Amniotic stem cell (primary cell): ENCODE measurements around the gene ADAT3.
"Not testable (repeated sequence)": the region's sequence is repeated elsewhere in the genome, so short reads cannot be mapped to it uniquely, and the experiment has no call there.

Source experiments
- DNase-seq: peaks from one replicate; lab custom pipeline; 2025; lab: John Stamatoyannopoulos, UW

Gene ADAT3

DNA sequence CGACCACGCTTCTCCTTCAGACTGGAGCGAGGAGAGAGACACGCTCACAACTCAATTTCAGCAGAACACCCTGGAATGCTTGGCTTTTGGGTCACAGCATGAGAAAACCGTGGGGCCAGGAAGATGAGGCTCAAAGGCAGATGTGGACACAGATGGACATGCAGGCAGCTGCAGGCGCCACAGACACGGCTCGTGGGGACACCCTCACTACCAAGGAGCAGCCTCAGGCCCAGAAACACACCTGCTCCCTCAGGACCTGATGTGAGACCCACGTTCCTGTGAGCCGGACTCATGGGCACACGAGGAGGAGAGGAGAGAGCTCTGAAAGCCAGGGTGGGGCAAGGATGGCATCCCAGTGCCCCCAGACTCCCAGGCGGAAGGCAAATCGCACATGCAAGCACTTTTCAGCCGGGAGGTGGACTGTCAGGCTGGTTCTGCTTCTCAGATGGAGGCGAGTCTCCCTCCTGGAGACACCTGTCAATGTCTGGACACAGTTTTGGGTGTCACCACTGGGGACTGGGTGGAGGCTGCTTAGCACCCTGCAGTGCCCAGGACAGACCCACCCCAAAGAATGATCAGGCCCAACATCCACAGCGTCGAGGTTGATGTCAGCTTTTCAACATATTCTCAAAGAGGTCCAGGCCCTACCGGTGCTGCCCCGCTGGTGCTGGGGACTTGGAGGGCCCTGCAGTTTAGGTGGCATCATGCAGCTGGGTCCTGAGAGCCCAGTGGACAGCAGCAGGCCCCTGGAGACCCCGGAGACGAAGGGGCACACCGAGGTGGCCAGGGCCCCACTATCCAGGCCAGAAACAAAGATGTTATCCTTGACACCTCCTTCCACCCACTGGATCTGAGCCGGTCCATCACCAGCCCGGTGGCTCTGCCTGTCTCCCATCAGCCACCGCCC lies 22.2 kb upstream of the ADAT3 start:
- no peak for DNase-seq

DNA sequence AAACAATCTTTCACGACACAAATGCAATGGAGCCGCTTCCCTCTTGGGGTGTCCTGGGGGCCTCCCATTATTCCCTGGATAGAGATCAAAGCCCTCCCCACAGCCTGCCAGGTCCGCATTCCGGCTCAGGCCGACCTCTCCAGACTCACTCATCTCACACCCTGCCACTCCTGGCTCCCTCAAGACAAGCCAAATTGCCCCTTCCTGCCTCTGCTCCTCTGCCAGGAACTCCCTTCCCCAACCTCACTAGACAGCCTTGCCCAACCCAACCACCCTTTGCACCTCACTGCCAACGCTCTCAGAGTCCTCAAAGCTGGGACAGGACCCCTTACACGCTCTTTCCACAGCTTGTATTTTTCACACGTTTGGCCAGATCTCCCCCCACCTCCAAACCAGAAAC lies 21.4 kb upstream of the ADAT3 start:
- no peak for DNase-seq

DNA sequence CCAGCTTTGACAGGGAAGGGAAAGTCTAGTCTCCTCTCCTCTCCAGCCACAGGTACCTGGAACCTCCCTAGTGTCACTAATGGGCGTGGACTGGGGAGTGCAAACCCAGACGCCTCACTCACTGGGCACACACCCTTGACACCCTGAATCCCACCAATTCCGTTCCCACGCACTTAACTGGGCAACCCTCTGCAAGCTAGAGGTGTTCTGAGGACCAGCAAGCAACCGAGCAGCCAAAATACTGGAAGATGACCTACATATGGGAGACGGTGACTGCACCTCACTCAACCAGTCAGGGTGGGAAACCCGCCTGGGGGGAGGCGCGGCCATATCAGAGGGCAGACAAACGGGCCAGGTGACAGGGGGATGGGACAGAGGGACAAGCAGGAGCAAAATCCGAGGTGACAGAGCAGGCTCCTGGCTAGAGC lies 20.9 kb upstream of the ADAT3 start:
- no peak for DNase-seq

DNA sequence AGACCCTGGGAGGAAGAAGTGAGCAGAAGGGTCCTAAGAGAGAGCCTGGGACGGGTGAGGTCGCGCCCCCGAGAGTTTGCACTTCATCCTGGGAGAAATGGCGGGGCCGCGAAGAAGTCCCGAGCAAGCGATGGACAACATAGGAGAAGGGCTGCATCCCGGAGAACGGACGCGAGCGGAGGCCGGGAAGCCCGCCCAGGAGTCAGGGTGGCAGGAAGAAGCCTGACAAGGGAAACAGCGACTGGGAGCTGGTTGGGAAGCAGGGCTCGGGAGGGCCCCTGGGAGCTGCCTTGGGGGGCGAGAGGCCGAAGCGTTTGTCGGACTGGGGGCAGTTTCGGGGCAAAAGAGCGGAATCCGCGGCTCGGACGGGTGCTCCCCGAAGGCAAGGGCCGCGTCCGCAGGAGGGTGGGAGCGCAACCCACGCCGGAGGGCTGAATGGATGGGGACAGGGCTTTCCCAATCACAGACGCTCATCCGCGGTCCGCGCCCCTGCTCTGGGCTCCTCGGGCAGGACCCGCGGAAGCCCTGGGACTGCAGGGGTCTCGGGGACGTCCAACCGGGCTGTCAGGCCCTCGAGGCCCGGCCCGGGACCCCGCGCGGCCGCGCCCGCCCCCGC lies 20.4 kb upstream of the ADAT3 start:
- no peak for DNase-seq

DNA sequence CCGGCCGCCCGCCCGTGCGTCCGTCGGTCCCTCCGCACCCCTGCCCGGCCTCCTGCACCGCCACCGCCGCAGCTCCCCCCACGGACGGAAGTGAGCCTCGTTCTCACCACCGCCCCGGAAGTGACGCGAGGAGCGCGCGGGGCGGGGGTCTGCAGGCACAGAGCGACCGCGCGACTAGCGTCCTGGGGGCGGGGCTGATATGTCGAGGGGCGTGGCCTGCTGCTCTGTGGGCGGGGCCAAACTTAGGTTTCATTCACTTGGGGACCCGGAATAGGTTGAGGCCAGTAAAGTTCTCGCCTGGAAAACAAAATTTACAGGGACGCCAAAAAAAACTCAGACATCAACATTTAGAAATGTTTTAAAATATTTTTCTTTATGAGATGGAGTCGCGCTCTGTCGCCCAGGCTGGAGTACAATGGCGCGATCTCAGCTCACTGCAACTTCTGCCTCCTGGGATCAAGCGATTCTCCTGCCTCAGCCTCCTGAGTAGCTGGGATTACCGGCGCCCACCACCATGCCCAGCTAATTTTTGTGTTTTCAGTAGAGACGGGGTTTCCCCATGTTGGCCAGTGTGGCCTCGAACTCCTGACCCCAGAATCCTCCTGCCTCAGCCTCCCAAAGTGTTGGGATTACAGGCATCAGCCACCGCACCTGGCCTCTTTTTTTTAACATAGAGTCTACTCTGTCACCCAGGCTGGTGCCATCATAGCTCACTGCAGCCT lies 19.6 kb upstream of the ADAT3 start, which contains the start of gene ABHD17A:
TSS of gene ABHD17A (minus strand) at position 99 of the 722 bp plus-strand sequence. CDS start 3,930 bp downstream, outside the sequence.
- DNase-seq, result peak; percentile 89

DNA sequence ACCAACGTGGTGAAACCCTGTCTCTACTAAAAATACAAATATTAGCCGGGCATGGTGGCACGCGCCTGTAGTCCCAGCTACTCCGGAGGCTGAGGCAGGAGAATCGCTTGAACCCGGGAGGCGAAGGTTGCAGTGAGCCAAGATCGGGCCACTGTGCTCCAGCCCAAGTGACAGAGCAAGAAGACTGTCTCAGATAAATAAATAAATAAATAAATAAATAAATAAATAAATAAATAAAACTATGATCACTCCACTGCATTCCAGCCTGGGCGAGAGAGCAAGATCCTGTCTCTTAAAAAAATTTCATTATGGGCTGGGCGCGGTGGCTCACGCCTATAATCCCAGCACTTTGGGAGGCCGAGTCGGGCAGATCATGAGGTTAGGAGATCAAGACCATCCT lies 18.8 kb upstream of the ADAT3 start:
- DNase-seq, result not testable (repeated sequence)

DNA sequence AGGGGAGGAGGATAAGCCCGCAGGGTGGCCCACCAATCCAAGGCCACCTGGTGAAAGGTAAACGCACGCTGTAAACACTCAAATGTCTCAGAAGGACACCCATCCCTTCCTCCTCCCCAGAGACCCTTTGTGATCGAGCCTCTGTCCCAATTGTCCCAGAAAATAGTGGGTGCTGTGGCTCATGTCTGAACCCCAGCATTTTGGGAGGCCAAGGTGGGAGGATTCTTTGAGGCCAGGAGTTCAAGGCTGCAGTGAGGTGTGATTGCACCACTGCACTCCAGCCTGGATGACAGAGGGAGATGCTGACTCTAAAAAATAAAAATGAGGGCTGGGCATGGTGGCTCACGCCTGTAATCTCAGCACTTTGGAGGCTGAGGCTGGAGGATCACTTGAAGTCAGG lies 16.8 kb upstream of the ADAT3 start:
- DNase-seq, result no peak

DNA sequence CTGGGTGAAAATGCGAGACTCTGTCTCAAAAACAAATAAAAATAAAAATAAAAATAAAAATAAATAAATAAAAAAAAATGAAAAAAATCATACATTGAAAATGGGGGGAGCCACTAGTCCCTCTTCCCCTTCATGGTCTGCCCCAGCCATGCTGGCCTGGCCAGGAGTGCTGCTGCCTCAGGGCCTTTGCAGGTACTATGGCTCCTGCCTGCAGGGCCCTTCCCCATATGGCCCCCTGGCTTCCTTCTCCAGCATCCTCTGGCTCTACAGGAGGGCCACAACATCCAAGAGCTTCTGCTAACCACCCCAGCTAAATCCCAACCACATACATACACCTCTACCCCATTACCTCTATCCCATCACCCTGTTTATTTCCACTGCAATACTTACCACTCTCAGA lies 15.3 kb upstream of the ADAT3 start:
- no peak for DNase-seq

DNA sequence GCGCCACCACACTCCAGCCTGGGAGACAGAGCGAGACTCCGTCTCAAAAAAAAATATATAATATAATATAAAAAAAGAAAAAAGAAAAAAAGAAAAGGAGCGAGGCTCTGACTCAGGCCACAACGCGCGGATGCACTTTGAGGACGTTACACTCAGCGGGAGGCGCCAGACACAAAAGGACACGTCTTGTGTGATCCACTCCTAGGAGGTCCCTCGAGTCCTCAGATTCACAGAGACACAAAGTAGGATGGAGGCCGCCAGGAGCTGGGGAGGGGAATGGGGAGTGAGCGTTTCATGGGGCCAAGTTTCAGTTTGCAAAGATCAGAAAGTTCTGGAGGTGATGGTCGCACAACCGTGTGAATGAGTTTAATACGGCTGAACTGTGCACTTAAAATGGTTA lies 11.4 kb upstream of the ADAT3 start:
- no peak for DNase-seq

DNA sequence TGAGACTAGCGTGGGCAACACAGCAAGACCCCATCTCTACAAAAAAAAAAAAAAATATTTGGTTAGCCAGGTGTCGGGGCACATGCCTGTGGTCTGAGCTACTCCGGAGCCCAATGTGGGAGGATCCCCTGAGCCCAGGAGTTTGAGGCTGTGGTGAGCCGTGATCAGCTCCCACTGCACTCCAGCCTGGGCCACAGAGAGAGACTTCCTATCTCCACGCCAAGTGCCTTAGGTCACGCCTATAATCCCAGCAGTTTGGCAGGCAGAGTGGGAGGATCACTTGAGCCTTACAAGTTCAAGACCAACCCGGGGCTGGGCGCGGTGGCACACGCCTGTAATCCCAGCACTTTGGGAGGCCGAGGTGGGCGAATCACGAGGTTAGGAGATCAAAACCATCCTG lies 8.7 kb upstream of the ADAT3 start:
- DNase-seq, result no peak

DNA sequence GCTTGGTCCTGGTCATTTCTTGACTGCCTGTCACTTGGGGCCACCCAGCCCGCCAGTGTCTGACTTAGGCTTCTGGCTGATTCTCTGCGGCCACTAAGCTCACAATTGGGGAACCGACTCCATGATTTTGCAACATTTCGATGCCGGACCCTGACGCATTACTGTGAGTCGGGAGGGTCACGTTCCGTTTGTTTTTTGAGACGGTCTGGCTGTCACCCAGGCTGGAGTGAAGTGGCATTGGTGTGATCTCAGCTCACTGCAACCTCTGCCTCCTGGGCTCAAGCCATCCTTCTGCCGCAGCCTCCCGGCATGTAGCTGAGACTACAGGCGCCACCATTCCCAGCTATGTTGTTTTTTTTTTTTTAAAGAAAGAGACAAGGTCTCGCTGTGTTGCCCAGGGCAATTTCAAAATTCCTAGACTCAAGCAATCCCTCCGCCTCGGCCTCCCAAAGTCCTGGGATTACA lies 3.2 kb upstream of the ADAT3 start:
- DNase-seq, result no peak

DNA sequence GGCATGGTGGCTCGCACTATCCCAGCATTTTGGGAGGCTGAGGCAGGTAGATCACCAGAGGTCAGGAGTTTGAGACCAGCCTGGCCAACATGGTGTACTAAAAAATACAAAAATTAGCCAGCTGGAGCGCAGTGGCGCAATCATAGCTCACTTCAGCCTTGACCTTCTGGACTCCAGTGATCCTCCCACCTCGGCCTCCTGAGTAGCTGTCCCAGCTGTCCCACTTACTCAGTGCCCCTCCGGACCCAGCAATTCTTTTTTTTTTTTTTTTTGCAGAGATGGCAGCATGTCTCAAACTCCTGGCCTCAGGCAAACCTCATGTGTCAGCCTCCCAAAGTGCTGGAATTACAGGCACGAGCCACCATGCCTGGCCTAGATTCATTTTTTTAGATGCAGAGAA lies 2.3 kb upstream of the ADAT3 start:
- DNase-seq, result no peak

DNA sequence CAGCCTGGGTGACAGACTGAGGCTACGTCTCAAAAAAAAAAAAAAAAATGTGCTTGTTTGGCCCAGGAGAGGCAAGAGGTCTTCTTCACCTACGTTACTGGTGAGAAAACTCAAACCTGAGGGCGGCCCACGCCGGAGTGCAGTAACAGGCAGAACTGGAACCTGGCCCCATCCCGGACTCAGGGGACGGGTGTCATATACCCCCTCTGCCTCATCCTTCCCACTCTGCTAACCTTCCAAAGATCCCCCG lies 414 bp upstream of the ADAT3 start:
- no peak for DNase-seq

DNA sequence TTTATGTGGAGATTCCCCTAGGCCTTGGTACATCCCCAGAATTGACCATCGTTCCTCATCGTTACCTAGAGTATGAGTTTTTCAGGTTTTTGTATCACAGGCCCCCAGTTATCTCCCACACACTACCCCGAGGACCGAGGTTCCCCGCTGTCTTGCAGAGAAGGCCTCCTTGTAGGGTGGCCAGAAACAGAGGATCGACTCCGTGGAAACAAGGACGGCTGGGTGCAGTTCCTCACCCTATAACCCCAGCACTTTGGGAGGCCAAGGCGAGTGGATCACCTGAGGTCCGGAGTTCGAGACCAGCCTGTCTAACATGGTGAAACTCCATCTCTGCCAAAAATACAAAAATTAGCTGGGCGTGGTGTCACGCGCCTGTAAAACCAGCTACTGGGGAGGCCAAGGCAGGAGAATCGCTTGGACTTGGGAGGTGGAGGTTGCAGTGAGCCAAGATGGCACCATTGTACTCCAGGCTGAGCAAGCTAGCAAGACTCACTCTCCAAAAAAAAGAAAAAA lies 720 bp downstream of the ADAT3 start:
- no peak for DNase-seq

DNA sequence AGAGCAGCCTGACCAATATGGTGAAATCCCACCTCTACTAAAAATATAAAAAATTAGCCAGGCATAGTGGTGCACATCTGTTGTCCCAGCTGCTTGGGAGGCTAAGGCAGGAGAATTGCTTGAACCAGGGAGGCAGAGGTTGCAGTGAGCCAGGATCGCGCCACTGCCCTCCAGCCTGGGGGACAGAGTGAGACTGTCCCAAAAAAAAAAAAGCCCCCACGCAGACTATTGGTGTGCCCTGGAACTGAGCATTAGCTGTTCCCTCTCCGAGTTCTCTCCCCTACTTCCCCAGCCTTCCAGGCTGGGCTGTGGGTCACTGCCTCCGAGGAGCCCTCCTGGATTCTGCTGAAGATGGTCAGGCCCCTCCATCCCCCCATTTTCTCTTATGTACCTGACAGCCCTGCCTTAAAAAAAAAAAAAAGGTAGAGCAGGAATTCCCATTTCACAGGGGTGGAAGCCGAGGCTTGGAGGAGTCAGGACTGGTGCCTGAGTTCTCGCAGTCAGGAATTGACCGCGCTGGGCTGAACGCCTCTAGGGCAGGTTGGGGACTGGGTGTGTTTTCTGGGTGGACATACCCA lies 1.9 kb downstream of the ADAT3 start:
- no peak for DNase-seq

DNA sequence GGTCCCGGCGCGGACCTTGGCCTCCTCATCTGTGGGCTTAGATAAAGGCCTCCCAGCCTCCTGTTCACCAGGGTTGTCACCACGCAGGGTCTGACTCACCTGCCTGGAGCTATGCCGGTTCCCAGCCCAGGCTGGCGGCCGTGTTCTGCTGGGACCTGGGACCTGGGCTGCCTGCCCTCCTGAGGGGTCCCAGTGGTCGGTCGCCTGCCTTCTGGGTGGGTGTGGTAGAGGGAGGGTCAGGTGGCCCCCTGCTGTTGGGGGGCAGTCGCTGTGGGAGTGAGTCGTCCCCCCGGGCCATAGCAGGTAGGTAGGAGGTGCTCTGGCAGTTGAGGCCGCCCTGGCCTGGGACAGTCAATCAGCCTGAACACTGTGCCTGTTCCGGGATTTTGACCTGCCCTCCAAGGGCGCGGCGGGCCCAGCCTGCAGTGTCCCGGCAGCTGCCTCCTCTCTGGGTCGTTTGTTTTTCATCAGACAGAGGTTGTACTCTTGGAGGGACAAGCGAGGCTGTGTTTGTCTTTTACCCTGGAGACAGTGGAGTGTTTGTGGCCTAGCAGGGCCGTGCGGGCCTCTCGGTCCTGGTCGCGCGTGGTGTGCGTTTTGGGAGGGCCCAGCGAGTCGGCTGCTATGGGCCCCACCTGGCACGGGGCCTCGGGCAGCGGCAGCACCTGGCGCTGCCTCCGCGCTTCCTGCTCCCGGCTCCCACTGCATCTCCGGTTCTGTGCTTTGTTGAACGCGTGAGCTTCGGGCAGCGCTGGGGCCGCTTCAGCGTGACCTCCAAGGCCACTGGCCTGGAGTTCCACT lies 2.6 kb downstream of the ADAT3 start:
- no peak for DNase-seq

DNA sequence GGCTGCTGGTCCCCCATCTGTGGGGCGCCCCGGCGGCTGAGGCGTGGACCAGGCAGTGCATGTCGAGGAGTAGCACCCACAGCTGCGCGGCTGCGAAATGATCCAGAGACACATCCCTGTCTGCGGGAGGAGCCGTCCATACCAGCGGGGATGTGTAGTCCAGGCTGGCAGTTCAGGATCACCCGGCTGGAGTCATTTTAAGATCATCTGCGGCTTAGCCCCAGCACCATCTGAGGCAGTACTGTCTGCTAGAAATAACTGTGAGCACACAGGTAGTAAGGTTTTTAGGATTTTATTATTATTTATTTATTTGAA lies 3.1 kb downstream of the ADAT3 start:
- DNase-seq, result no peak

DNA sequence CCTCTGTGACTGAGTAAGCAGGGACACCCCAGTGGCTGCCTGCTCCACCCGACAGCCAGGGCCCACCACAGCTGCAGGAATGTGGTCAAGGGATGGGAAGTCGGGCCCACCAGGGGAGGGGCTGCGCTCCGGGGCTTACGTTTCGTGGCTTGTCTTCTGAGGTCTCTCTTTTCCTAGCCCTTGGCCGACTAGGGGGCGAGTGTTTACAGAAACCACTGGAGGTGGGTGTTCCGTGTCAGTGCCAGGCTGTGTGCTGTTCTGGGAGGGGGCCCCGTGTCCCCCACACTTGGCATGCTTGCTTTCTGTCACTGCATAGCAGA lies 4.5 kb downstream of the ADAT3 start:
- DNase-seq, result no peak

DNA sequence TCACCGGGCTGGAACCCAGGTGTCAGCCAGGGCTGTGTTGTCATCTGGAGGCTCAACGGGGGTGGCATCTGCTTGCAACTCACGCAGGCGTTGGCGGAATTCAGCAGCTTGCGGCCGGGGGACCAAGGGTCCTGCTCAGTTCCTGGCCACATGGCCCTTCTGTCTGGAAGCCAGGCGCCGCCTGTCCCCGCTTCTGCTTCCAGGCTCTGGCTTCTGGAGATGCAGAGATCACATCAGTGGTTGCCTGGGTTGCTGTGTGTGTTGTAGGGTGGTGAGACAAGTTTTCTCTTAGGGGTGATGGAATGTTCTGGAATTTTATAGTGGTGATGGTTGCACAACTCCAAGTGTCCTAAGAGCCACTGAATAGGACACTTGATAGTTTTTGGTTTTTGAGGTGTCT lies 5.0 kb downstream of the ADAT3 start:
- DNase-seq, result no peak

DNA sequence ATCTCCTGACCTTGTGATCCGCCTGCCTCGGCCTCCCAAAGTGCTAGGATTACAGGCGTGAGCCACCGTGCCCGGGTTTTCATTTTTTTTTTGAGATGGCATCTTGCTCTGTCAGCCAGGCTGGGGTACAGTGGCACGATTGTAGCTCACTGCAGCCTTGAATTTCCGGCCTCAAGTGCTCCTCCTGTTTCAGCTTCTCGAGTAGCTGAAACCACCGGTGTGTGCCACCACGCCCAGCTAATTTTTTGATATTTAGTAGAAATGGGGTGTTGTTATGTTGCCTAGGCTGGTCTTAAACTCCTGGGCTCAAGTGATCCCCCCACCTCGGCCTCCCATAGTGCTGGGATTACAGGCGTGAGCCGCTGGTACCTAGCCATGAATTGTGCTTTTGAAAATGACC lies 5.9 kb downstream of the ADAT3 start:
- no peak for DNase-seq

DNA sequence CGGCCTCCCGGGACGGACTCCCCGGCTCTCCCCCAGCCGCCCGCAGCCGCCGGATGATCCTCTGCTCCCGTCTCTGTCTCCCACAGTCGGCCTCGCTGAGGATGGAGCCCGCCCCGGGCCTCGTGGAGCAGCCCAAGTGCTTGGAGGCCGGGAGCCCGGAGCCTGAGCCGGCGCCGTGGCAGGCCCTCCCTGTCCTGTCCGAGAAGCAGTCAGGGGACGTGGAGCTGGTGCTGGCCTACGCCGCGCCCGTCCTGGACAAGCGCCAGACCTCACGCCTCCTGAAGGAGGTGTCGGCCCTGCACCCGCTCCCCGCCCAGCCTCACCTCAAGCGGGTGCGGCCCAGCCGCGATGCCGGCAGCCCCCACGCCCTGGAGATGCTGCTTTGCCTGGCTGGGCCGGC lies 6.8 kb downstream of the ADAT3 start:
- no peak for DNase-seq
